PC-9 (cell line): ENCODE data around the gene C9orf43. TPM values are rescaled to one million over a fixed set of nuclear protein-coding genes. Genes with fewer than 3 reads are reported as not detected.

ENCODE experiments used
- BruUV-seq: library from RNA; stranded (reverse); fragments of 400-500 nt; replicated peaks from 2 replicates; lab custom pipeline; 2021; lab: Mats Ljungman, UMichigan
- CTCF ChIA-PET: fragments of 300-600 bp; sonication (Branson Sonifier 250); formaldehyde crosslinking; loops from one replicate; lab custom pipeline; 2022; ENCODE audit warnings: antibody characterized with exemption; lab: Charles Lee
- POLR2A ChIA-PET: fragments of 300-600 bp; sonication (Branson Sonifier 250); formaldehyde crosslinking; loops from one replicate; lab custom pipeline; 2022; ENCODE audit warnings: antibody characterized with exemption; ENCODE audit not compliant: unreplicated experiment; lab: Charles Lee
- DNase-seq, 2 experiments: peaks; one replicate each; pipeline versions ENCODE4 v3.0.0 to v3.0.0-alpha.2; 2015 to 2022; ENCODE audit warnings: mixed read lengths in 1 of 2
- H2AFZ ChIP-seq: fragments of 200-600 bp; sonication (generic); 2 replicates; pipeline ENCODE4 v1.8.1; 2017; ENCODE audit warnings: antibody characterized with exemption
- H3F3A ChIP-seq: fragments of 200-600 bp; sonication (generic); 2 replicates; pipeline ENCODE4 v1.8.1; 2017; ENCODE audit warnings: antibody characterized with exemption, mild to moderate bottlenecking, low read depth; ENCODE audit not compliant: insufficient read depth
- H3K27ac ChIP-seq: fragments of 200-600 bp; sonication (generic); 2 replicates; pipeline ENCODE4 v1.6.1; 2016; ENCODE audit warnings: mixed run types
- H3K27me3 ChIP-seq: fragments of 200-600 bp; sonication (generic); 2 replicates; pipeline ENCODE4 v1.6.1; 2016; ENCODE audit warnings: low read depth, mixed run types; ENCODE audit not compliant: insufficient read depth
- H3K36me3 ChIP-seq: fragments of 200-600 bp; sonication (generic); 2 replicates; pipeline ENCODE4 v1.6.1; 2016; ENCODE audit warnings: low read depth, mixed run types
- H3K4me1 ChIP-seq: fragments of 200-600 bp; sonication (generic); replicated peaks from 2 replicates; pipeline ENCODE4 v1.6.1; 2016; ENCODE audit warnings: mixed run types; ENCODE audit not compliant: insufficient read depth
- H3K4me2 ChIP-seq: fragments of 200-600 bp; sonication (generic); 2 replicates; pipeline ENCODE4 v1.6.1; 2017; ENCODE audit warnings: mixed run types
- H3K4me3 ChIP-seq: fragments of 200-600 bp; sonication (generic); 2 replicates; pipeline ENCODE4 v1.6.1; 2016; ENCODE audit warnings: mixed run types
- H3K79me2 ChIP-seq: fragments of 200-600 bp; sonication (generic); 2 replicates; pipeline ENCODE4 v1.6.1; 2017; ENCODE audit warnings: low read depth, mixed run types
- H3K9me2 ChIP-seq: fragments of 200-600 bp; sonication (generic); 2 replicates; pipeline ENCODE4 v1.8.1; 2017; ENCODE audit warnings: mild to moderate bottlenecking; ENCODE audit not compliant: insufficient read depth
- H3K9me3 ChIP-seq: fragments of 200-600 bp; sonication (generic); 2 replicates; pipeline ENCODE4 v1.8.1; 2016; ENCODE audit warnings: low read depth; ENCODE audit not compliant: insufficient read depth
- H4K20me1 ChIP-seq: fragments of 200-600 bp; sonication (generic); 2 replicates; pipeline ENCODE4 v1.8.1; 2017; ENCODE audit not compliant: insufficient read depth
- EZH2 ChIP-seq: fragments of 200-600 bp; sonication (generic); IDR thresholded peaks from 2 replicates; pipeline ENCODE4 v1.8.0; 2017; ENCODE audit warnings: antibody characterized with exemption, low read depth
- intact Hi-C: fragments of 100-400 bp; cut with micrococcal nuclease; formaldehyde crosslinking; loops from one replicate; pipeline ENCODE4 v1.10.0; 2022; ENCODE audit not compliant: unreplicated experiment
- total RNA-seq: library from RNA; stranded (reverse); gene quantifications from 2 replicates; pipeline ENCODE4 v1.2.3, GENCODE V29; 2021
- TF ChIP-seq, protein P1 (sequence below): fragments of 200-600 bp; sonication (generic); conservative IDR thresholded peaks from 2 replicates; pipeline ENCODE4 v1.6.1; 2017; ENCODE audit warnings: mixed run types, antibody characterized with exemption, mild to moderate bottlenecking, moderate library complexity

Gene C9orf43
- total RNA-seq, 1 experiment from 2014 or later = 2.5 TPM

DNA sequence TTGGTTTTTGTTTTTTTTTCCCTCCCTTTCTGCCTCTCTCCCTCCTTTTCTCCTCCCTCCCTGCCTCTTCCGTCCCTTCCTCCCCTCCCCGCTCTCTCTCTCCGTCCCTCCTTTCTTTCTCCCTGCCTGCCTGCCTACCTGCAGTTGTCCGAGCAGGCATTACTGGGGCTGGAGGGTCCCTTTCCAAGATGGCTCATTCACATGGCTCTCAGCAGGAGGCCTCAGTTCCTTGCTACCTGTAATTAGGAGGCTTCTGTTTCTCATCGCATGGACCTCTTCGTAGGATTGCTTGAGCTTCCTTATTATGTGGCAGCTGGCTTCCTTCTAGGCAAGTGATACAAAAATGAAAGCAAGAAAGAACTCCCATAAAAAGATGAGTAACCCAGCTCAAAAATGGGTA lies 61.0 kb downstream of the C9orf43 start:
- no peaks in the 10 kb centered on the region for H3K9me3 ChIP-seq
- POLR2A ChIA-PET = interaction anchor here (0.7 kb wide), 1 partner anchor 891 kb away, joined by 5 read pairs; no protein-coding TSS in a partner anchor
- CTCF ChIA-PET = no interaction called here
- no peak overlapping the region for H3K4me3 ChIP-seq
- H3K9me2 ChIP-seq = no peaks in the 10 kb centered on the region
- H3K4me1 ChIP-seq = no peaks in the 10 kb centered on the region
- TF ChIP-seq, protein P1, sequence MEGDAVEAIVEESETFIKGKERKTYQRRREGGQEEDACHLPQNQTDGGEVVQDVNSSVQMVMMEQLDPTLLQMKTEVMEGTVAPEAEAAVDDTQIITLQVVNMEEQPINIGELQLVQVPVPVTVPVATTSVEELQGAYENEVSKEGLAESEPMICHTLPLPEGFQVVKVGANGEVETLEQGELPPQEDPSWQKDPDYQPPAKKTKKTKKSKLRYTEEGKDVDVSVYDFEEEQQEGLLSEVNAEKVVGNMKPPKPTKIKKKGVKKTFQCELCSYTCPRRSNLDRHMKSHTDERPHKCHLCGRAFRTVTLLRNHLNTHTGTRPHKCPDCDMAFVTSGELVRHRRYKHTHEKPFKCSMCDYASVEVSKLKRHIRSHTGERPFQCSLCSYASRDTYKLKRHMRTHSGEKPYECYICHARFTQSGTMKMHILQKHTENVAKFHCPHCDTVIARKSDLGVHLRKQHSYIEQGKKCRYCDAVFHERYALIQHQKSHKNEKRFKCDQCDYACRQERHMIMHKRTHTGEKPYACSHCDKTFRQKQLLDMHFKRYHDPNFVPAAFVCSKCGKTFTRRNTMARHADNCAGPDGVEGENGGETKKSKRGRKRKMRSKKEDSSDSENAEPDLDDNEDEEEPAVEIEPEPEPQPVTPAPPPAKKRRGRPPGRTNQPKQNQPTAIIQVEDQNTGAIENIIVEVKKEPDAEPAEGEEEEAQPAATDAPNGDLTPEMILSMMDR = no peak
- no peak overlapping the region for H2AFZ ChIP-seq
- no peaks in the 10 kb centered on the region for H3K27me3 ChIP-seq
- no peaks in the 10 kb centered on the region; the same call in 1 of the 2 replicates for H3K36me3 ChIP-seq
- no peaks in the 10 kb centered on the region for H4K20me1 ChIP-seq
- H3K27ac ChIP-seq = no peak overlapping the region
- no peak overlapping the region for H3K4me2 ChIP-seq
- H3F3A ChIP-seq = no peaks in the 10 kb centered on the region
- intact Hi-C loops = no loop called here
- BruUV-seq = no TSS peak
- DNase-seq = no peak
- H3K79me2 ChIP-seq = peaks cover 50% of the 10 kb centered on the region

- H3K79me2 ChIP-seq = peaks cover 44% of the 10 kb centered on the region
- POLR2A ChIA-PET = no interaction called here
Observed at GRCh38 chr9:113472199-113472598, 61.7 kb downstream of the C9orf43 start.

GRCh38 chr9:113474360-113475028 lies 63.9 kb downstream of the C9orf43 start:
- 0 out of 2 replicates have a peak, but pooled peaks cover 5% of the 10 kb centered on the region for H3K4me1 ChIP-seq
- H4K20me1 ChIP-seq = no peaks in the 10 kb centered on the region; the same call in 1 of the 2 replicates
- H3K36me3 ChIP-seq = no peaks in the 10 kb centered on the region
- H3K27me3 ChIP-seq = no peaks in the 10 kb centered on the region
- DNase-seq = no peak
- H3K27ac ChIP-seq = no peak overlapping the region
- POLR2A ChIA-PET = no interaction called here
- H3K9me3 ChIP-seq = no peaks in the 10 kb centered on the region
- H3K79me2 ChIP-seq = peaks cover 21% of the 10 kb centered on the region
- no peak overlapping the region for H2AFZ ChIP-seq
- CTCF ChIA-PET = no interaction called here
- no peak overlapping the region for H3K4me3 ChIP-seq
- no TSS peak for BruUV-seq
- intact Hi-C loops = no loop called here
- no peaks in the 10 kb centered on the region for H3K9me2 ChIP-seq
- no peaks in the 10 kb centered on the region for H3F3A ChIP-seq
- TF ChIP-seq EZH2 = no peak
- TF ChIP-seq, protein P1 = no peak
- no peak overlapping the region for H3K4me2 ChIP-seq

More at GRCh38 chr9:113472199-113472598, 61.7 kb downstream of the C9orf43 start:
- H3K4me2 ChIP-seq = no peak overlapping the region
- no peaks in the 10 kb centered on the region for H3K9me3 ChIP-seq
- H3K9me2 ChIP-seq = no peaks in the 10 kb centered on the region
- no peak overlapping the region for H2AFZ ChIP-seq
- BruUV-seq = no TSS peak
- TF ChIP-seq, protein P1 = no peak
- TF ChIP-seq EZH2 = no peak
- no peak for DNase-seq
- no peak overlapping the region for H3K27ac ChIP-seq
- CTCF ChIA-PET = no interaction called here
- no peaks in the 10 kb centered on the region for H3K27me3 ChIP-seq
- no peaks in the 10 kb centered on the region for H3K36me3 ChIP-seq
- no peaks in the 10 kb centered on the region for H3K4me1 ChIP-seq
- intact Hi-C loops = no loop called here
- no peaks in the 10 kb centered on the region for H4K20me1 ChIP-seq
- H3F3A ChIP-seq = no peaks in the 10 kb centered on the region
- no peak overlapping the region for H3K4me3 ChIP-seq
